GM23338 (cell line): Measurements from ENCODE around the gene BLOC1S3. TPM values are rescaled to one million over a fixed set of nuclear protein-coding genes. Genes with fewer than 3 reads are reported as not detected.

Source experiments
- ATAC-seq: fragments of 200-7000 bp; cut with Tn5 transposase; 3 replicates; pipeline ENCODE4 v1.9.1; 2020
- DNase-seq: peaks from one replicate; pipeline ENCODE4 v3.0.0-alpha.2; 2015; ENCODE audit warnings: low spot score
- H2AFZ ChIP-seq: fragments of 200-600 bp; sonication (generic); 2 replicates; pipeline ENCODE4 v1.8.0; 2016; ENCODE audit warnings: antibody characterized with exemption, mild to moderate bottlenecking, moderate library complexity
- H3F3A ChIP-seq: fragments of 200-600 bp; sonication (generic); replicated peaks from 2 replicates; pipeline ENCODE4 v1.8.0; 2017; ENCODE audit warnings: antibody characterized with exemption, mixed run types, low read depth
- H3K27ac ChIP-seq: fragments of 200-600 bp; sonication (generic); 2 replicates; pipeline ENCODE4 v1.6.1; 2016; ENCODE audit warnings: low read depth
- H3K27me3 ChIP-seq: fragments of 200-600 bp; sonication (generic); 2 replicates; pipeline ENCODE4 v1.8.0; 2016; ENCODE audit warnings: mild to moderate bottlenecking, mixed run types, moderate library complexity; ENCODE audit not compliant: insufficient read depth
- H3K36me3 ChIP-seq: fragments of 200-600 bp; sonication (generic); 2 replicates; pipeline ENCODE4 v1.8.0; 2016; ENCODE audit warnings: mild to moderate bottlenecking; ENCODE audit not compliant: insufficient read depth
- H3K4me1 ChIP-seq: fragments of 200-600 bp; sonication (generic); 2 replicates; pipeline ENCODE4 v1.8.0; 2016; ENCODE audit warnings: mild to moderate bottlenecking, moderate library complexity; ENCODE audit not compliant: insufficient read depth
- H3K4me2 ChIP-seq: fragments of 200-600 bp; sonication (generic); 2 replicates; pipeline ENCODE4 v1.7.1; 2017; ENCODE audit warnings: mixed run types
- H3K4me3 ChIP-seq: fragments of 200-600 bp; sonication (generic); 2 replicates; pipeline ENCODE4 v1.6.1; 2016; ENCODE audit warnings: mixed run types
- H3K79me2 ChIP-seq: fragments of 200-600 bp; sonication (generic); replicated peaks from 2 replicates; pipeline ENCODE4 v1.8.0; 2017; ENCODE audit warnings: mild to moderate bottlenecking; ENCODE audit not compliant: insufficient read depth
- H3K9me2 ChIP-seq: fragments of 200-600 bp; sonication (generic); 2 replicates; pipeline ENCODE4 v1.8.0; 2017; ENCODE audit not compliant: insufficient read depth
- H4K20me1 ChIP-seq: fragments of 200-600 bp; sonication (generic); replicated peaks from 2 replicates; pipeline ENCODE4 v1.8.0; 2017; ENCODE audit warnings: mild to moderate bottlenecking; ENCODE audit not compliant: insufficient read depth
- H3K27ac Mint-ChIP-seq: 2 replicates; pipeline ENCODE4 v1.8.0; 2020; ENCODE audit warnings: inconsistent platforms, mild to moderate bottlenecking, moderate library complexity, mixed read lengths
- H3K27me3 Mint-ChIP-seq: 3 replicates; pipeline ENCODE4 v1.8.0; 2022; ENCODE audit warnings: low read depth, mild to moderate bottlenecking, moderate library complexity, mixed read lengths, inconsistent platforms; ENCODE audit not compliant: insufficient read depth, poor library complexity
- H3K36me3 Mint-ChIP-seq: 3 replicates; pipeline ENCODE4 v1.8.0; 2021; ENCODE audit warnings: low read depth, mild to moderate bottlenecking, inconsistent platforms, moderate library complexity, mixed read lengths
- H3K4me1 Mint-ChIP-seq: 3 replicates; pipeline ENCODE4 v1.8.0; 2020; ENCODE audit warnings: mild to moderate bottlenecking, inconsistent platforms, mixed read lengths
- H3K4me3 Mint-ChIP-seq: 3 replicates; pipeline ENCODE4 v1.8.0; 2021; ENCODE audit warnings: moderate library complexity, mild to moderate bottlenecking, inconsistent platforms, mixed read lengths
- H3K9me3 Mint-ChIP-seq: 3 replicates; pipeline ENCODE4 v1.8.0; 2020; ENCODE audit warnings: moderate library complexity, mild to moderate bottlenecking, inconsistent platforms, mixed read lengths
- CREB1 ChIP-seq: fragments of 250-450 bp; sonication (Bioruptor Pico); IDR thresholded peaks from 2 replicates; pipeline ENCODE4 v1.5.0; 2020; ENCODE audit warnings: low read depth, mild to moderate bottlenecking, moderate library complexity
- ETS1 ChIP-seq: IDR thresholded peaks from 2 replicates; pipeline ENCODE4 v1.6.1; 2016; ENCODE audit warnings: antibody characterized with exemption
- EZH2 ChIP-seq: fragments of 200-600 bp; sonication (generic); IDR thresholded peaks from one replicate; pipeline ENCODE4 v1.8.0; 2017; ENCODE audit warnings: antibody characterized with exemption, mild to moderate bottlenecking, low read depth; ENCODE audit not compliant: unreplicated experiment
- EZH2phosphoT487 ChIP-seq: fragments of 200-600 bp; sonication (generic); IDR thresholded peaks from one replicate; pipeline ENCODE4 v1.8.1; 2018; ENCODE audit warnings: antibody characterized with exemption; ENCODE audit not compliant: unreplicated experiment
- JUNB ChIP-seq: IDR thresholded peaks from one replicate; pipeline ENCODE4 v1.6.1; 2016; ENCODE audit warnings: antibody characterized with exemption; ENCODE audit not compliant: unreplicated experiment
- NANOG ChIP-seq: IDR thresholded peaks from 2 replicates; pipeline ENCODE4 v1.6.1; 2016; ENCODE audit warnings: antibody characterized with exemption, borderline replicate concordance
- POLR2AphosphoS5 ChIP-seq: IDR thresholded peaks from 2 replicates; pipeline ENCODE4 v1.6.1; 2016; ENCODE audit warnings: antibody characterized with exemption, low read depth
- REST ChIP-seq: IDR thresholded peaks from one replicate; pipeline ENCODE4 v1.6.1; 2018; ENCODE audit warnings: antibody characterized with exemption; ENCODE audit not compliant: unreplicated experiment
- ZNF114 ChIP-seq: fragments of 250-450 bp; sonication (Bioruptor Pico); IDR thresholded peaks from 2 replicates; pipeline ENCODE4 v1.5.0; 2020; ENCODE audit warnings: mild to moderate bottlenecking, moderate library complexity
- ZNF331 ChIP-seq: fragments of 250-450 bp; sonication (Bioruptor Pico); IDR thresholded peaks from 2 replicates; pipeline ENCODE4 v1.5.0; 2020; ENCODE audit warnings: low read depth, mild to moderate bottlenecking, moderate library complexity
- ZNF462 ChIP-seq: fragments of 250-450 bp; sonication (Bioruptor Pico); IDR thresholded peaks from 2 replicates; pipeline ENCODE4 v1.5.0; 2020; ENCODE audit warnings: mild to moderate bottlenecking, moderate library complexity
- polyA plus RNA-seq: library from polyadenylated mRNA; unstranded; fragments of >200 nt; fragmentation: Nextera tagmentation; extraction: Ambion mirVana; gene quantifications from 2 replicates; pipeline ENCODE4 v1.2.1, GENCODE V29; 2016
- total RNA-seq: library from RNA; depleted of rRNA; stranded (reverse); fragments of >200 nt; shearing (Covaris generic); gene quantifications from 2 replicates; pipeline ENCODE4 v1.2.3, GENCODE V29; 2014
- TF ChIP-seq, protein P1 (sequence below), 2 experiments: fragments of 200-600 bp in 1 of 2; sonication (generic) in 1 of 2; conservative IDR thresholded peaks; 2 replicates each; pipeline versions ENCODE4 v1.5.1 to v1.6.1; 2016 to 2017; ENCODE audit warnings: antibody characterized with exemption in 2 of 2, low read depth in 2 of 2, mild to moderate bottlenecking in 2 of 2, moderate library complexity in 1 of 2

BLOC1S3 gene
- total and polyA plus RNA-seq, 2 experiments from 2014 or later = 2.5 to 15.9 TPM

DNA sequence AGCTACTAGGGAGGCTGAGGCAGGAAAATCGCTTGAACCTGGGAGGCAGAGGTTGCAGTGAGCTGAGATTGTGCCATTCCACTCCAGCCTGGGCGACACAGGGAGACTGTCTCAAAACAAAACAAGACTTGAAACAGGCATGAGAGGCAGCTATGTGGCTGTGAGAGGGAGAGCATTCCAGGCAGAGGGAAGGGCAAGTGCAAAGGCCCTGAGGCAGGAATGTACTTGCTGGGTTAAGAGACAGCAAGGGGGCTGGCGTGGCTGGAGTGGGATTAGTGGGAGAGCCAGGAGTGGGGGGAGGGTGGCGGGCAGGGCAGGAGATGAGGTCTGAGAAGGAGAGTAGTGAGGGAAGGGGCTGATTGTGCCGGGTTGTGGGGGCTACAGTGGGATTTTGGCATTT lies 45.3 kb downstream of the BLOC1S3 start (continued):
- TF ChIP-seq ETS1 (no peak), CREB1 (CRISPR knock-in tag) (no peak), ZNF331 (CRISPR knock-in tag) (no peak), JUNB (no peak), POLR2AphosphoS5 (no peak)

GRCh38 chr19:45224645-45225044 lies 46.1 kb downstream of the BLOC1S3 start:
- ATAC-seq (no peak), DNase-seq (no peak)
- Histone ChIP-seq H3K4me2 (no peak overlapping the region), H3K36me3 (no peaks in the 10 kb centered on the region), H3K79me2 (no peaks in the 10 kb centered on the region), H2AFZ (no peak overlapping the region), H3K27ac (no peak overlapping the region), H3K4me1 (no peaks in the 10 kb centered on the region), H3K9me2 (no peaks in the 10 kb centered on the region), H3K27me3 (no peaks in the 10 kb centered on the region), H4K20me1 (no peaks in the 10 kb centered on the region), H3K4me3 (no peak overlapping the region), H3F3A (no peaks in the 10 kb centered on the region)
- Mint-ChIP-seq H3K36me3 (no peaks in the 10 kb centered on the region), H3K4me1 (0 out of 3 replicates have a peak, but pooled peaks cover 5% of the 10 kb centered on the region), H3K9me3 (no peaks in the 10 kb centered on the region), H3K27me3 (peaks cover 20% of the 10 kb centered on the region), H3K27ac (no peak overlapping the region), H3K4me3 (no peak overlapping the region)
- TF ChIP-seq ZNF462 (CRISPR knock-in tag) = no peak
- TF ChIP-seq, protein P1, sequence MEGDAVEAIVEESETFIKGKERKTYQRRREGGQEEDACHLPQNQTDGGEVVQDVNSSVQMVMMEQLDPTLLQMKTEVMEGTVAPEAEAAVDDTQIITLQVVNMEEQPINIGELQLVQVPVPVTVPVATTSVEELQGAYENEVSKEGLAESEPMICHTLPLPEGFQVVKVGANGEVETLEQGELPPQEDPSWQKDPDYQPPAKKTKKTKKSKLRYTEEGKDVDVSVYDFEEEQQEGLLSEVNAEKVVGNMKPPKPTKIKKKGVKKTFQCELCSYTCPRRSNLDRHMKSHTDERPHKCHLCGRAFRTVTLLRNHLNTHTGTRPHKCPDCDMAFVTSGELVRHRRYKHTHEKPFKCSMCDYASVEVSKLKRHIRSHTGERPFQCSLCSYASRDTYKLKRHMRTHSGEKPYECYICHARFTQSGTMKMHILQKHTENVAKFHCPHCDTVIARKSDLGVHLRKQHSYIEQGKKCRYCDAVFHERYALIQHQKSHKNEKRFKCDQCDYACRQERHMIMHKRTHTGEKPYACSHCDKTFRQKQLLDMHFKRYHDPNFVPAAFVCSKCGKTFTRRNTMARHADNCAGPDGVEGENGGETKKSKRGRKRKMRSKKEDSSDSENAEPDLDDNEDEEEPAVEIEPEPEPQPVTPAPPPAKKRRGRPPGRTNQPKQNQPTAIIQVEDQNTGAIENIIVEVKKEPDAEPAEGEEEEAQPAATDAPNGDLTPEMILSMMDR (conservative IDR thresholded peaks at IDR 0.05; ENCODE audit: low read depth in 2 of 2) = no peak
- TF ChIP-seq ETS1 = no peak
- TF ChIP-seq POLR2AphosphoS5 = no peak
- TF ChIP-seq REST = no peak
- no peak for TF ChIP-seq CREB1 (CRISPR knock-in tag)
- no peak for TF ChIP-seq NANOG
- TF ChIP-seq EZH2phosphoT487 = no peak
- TF ChIP-seq EZH2 = no peak
- no peak for TF ChIP-seq ZNF114
